HEK293 (cell line): Measurements from ENCODE around the gene PIP.

Source experiments
- CTCF ChIA-PET: fragments of 350-600 bp; formaldehyde crosslinking; extraction: SDS; loops from one replicate; lab custom pipeline; 2021; ENCODE audit warnings: antibody characterized with exemption; lab: Yijun Ruan, JAX
- POLR2A ChIA-PET: fragments of 300-600 bp; formaldehyde crosslinking; extraction: SDS; loops from one replicate; lab custom pipeline; 2020; ENCODE audit warnings: antibody characterized with exemption, inconsistent platforms; lab: Yijun Ruan, JAX
- H3K27ac ChIP-seq: fragments of 200-500 bp; sonication (Bioruptor generic); 2 replicates; pipeline ENCODE4 v1.5.1; 2014; ENCODE audit warnings: low read depth, low read length, control low read depth, inconsistent platforms; ENCODE audit errors: extremely low read depth
- H3K36me3 ChIP-seq, 2 experiments: fragments of 200-500 bp in 1 of 2; sonication (Bioruptor generic) in 1 of 2; 1 replicate in 1 of 2; 2 replicates in 1 of 2; pipeline ENCODE4 v1.5.1; 2014 to 2017; ENCODE audit warnings: inconsistent platforms in 2 of 2, low read length in 2 of 2; ENCODE audit not compliant: control insufficient read depth in 2 of 2, insufficient read depth in 1 of 2
- H3K4me1 ChIP-seq: fragments of 200-500 bp; sonication (Bioruptor generic); 2 replicates; pipeline ENCODE4 v1.5.1; 2014; ENCODE audit warnings: mild to moderate bottlenecking, low read length, inconsistent platforms; ENCODE audit not compliant: control insufficient read depth, insufficient read depth
- H3K4me3 ChIP-seq: 2 replicates; pipeline ENCODE4 v1.5.1; 2011; ENCODE audit warnings: low read depth, mild to moderate bottlenecking, control low read depth, low read length, moderate library complexity
- H3K9me3 ChIP-seq: fragments of 200-500 bp; sonication (Bioruptor generic); 2 replicates; pipeline ENCODE4 v1.5.1; 2014; ENCODE audit warnings: low read depth, low read length, inconsistent platforms; ENCODE audit not compliant: control insufficient read depth, insufficient read depth
- BCL11B ChIP-seq: fragments of 450-650 bp; formaldehyde crosslinking; IDR thresholded peaks from 2 replicates; pipeline ENCODE4 v1.5.1; 2016; ENCODE audit warnings: low read depth, missing biosample characterization, missing genetic modification characterization
- GLIS2 ChIP-seq: fragments of 450-650 bp; formaldehyde crosslinking; IDR thresholded peaks from 2 replicates; pipeline ENCODE4 v1.5.1; 2016; ENCODE audit warnings: missing biosample characterization, missing genetic modification characterization
- SP7 ChIP-seq: fragments of 450-650 bp; formaldehyde crosslinking; IDR thresholded peaks from 2 replicates; pipeline ENCODE4 v1.5.1; 2016; ENCODE audit warnings: missing biosample characterization, missing genetic modification characterization
- ZBTB8A ChIP-seq: fragments of 450-650 bp; formaldehyde crosslinking; IDR thresholded peaks from 2 replicates; pipeline ENCODE4 v1.5.1; 2016; ENCODE audit warnings: missing biosample characterization, missing genetic modification characterization
- ZNF121 ChIP-seq: fragments of 450-650 bp; formaldehyde crosslinking; IDR thresholded peaks from 2 replicates; pipeline ENCODE4 v1.5.1; 2016; ENCODE audit warnings: missing biosample characterization, missing genetic modification characterization
- ZNF169 ChIP-seq: fragments of 450-650 bp; formaldehyde crosslinking; IDR thresholded peaks from 2 replicates; pipeline ENCODE4 v1.5.1; 2016; ENCODE audit warnings: missing biosample characterization, missing genetic modification characterization
- ZNF2 ChIP-seq: fragments of 450-650 bp; formaldehyde crosslinking; IDR thresholded peaks from 2 replicates; pipeline ENCODE4 v1.5.1; 2016; ENCODE audit warnings: missing biosample characterization, missing genetic modification characterization
- ZNF311 ChIP-seq: fragments of 450-650 bp; formaldehyde crosslinking; IDR thresholded peaks from 2 replicates; pipeline ENCODE4 v1.5.1; 2017; ENCODE audit warnings: missing biosample characterization, missing genetic modification characterization, borderline replicate concordance
- ZNF350 ChIP-seq: fragments of 450-650 bp; formaldehyde crosslinking; IDR thresholded peaks from 2 replicates; pipeline ENCODE4 v1.5.0; 2017; ENCODE audit warnings: missing biosample characterization, mild to moderate bottlenecking, missing genetic modification characterization
- ZNF391 ChIP-seq: fragments of 450-650 bp; formaldehyde crosslinking; IDR thresholded peaks from 2 replicates; pipeline ENCODE4 v1.5.1; 2016; ENCODE audit warnings: low read depth, missing biosample characterization, missing genetic modification characterization, borderline replicate concordance
- ZNF398 ChIP-seq: fragments of 450-650 bp; formaldehyde crosslinking; IDR thresholded peaks from 2 replicates; pipeline ENCODE4 v1.5.1; 2017; ENCODE audit warnings: missing biosample characterization, missing genetic modification characterization
- ZNF416 ChIP-seq: fragments of 450-650 bp; formaldehyde crosslinking; IDR thresholded peaks from 2 replicates; pipeline ENCODE4 v1.5.1; 2016; ENCODE audit warnings: missing biosample characterization, missing genetic modification characterization
- ZNF473 ChIP-seq: fragments of 450-650 bp; formaldehyde crosslinking; IDR thresholded peaks from 2 replicates; pipeline ENCODE4 v1.5.1; 2017; ENCODE audit warnings: missing biosample characterization, missing genetic modification characterization
- ZNF521 ChIP-seq: fragments of 450-650 bp; formaldehyde crosslinking; IDR thresholded peaks from 2 replicates; pipeline ENCODE4 v1.5.1; 2017; ENCODE audit warnings: missing biosample characterization, mild to moderate bottlenecking, missing genetic modification characterization
- ZNF571 ChIP-seq: fragments of 450-650 bp; formaldehyde crosslinking; IDR thresholded peaks from 2 replicates; pipeline ENCODE4 v1.5.0; 2017; ENCODE audit warnings: missing biosample characterization, missing genetic modification characterization
- ZNF596 ChIP-seq: fragments of 450-650 bp; IDR thresholded peaks from 2 replicates; pipeline ENCODE4 v1.5.0; 2018; ENCODE audit warnings: missing biosample characterization, mild to moderate bottlenecking, missing genetic modification characterization, moderate library complexity
- ZNF664 ChIP-seq: fragments of 450-650 bp; formaldehyde crosslinking; IDR thresholded peaks from 2 replicates; pipeline ENCODE4 v1.5.1; 2016; ENCODE audit warnings: missing biosample characterization, missing genetic modification characterization
- ZNF670 ChIP-seq: fragments of 450-650 bp; formaldehyde crosslinking; IDR thresholded peaks from 2 replicates; pipeline ENCODE4 v1.5.1; 2016; ENCODE audit warnings: missing biosample characterization, missing genetic modification characterization, low read depth
- ZNF692 ChIP-seq: fragments of 450-650 bp; formaldehyde crosslinking; IDR thresholded peaks from 2 replicates; pipeline ENCODE4 v1.5.1; 2016; ENCODE audit warnings: missing biosample characterization, missing genetic modification characterization
- ZNF785 ChIP-seq: fragments of 450-650 bp; formaldehyde crosslinking; IDR thresholded peaks from 2 replicates; pipeline ENCODE4 v1.5.1; 2016; ENCODE audit warnings: missing biosample characterization, missing genetic modification characterization
- ZNF791 ChIP-seq: fragments of 450-650 bp; formaldehyde crosslinking; IDR thresholded peaks from 2 replicates; pipeline ENCODE4 v1.5.1; 2016; ENCODE audit warnings: missing biosample characterization, missing genetic modification characterization
- ZNF837 ChIP-seq: fragments of 450-650 bp; formaldehyde crosslinking; IDR thresholded peaks from 2 replicates; pipeline ENCODE4 v1.5.1; 2016; ENCODE audit warnings: missing biosample characterization, missing genetic modification characterization

The PIP gene

GRCh38 chr7:143117395-143117794, 14.5 kb upstream of the PIP start:
- POLR2A ChIA-PET = no interaction called here
- TF ChIP-seq ZNF692 (tag by site-specific recombination) (no peak), ZNF791 (tag by site-specific recombination) (no peak), ZNF416 (tag by site-specific recombination) (no peak), ZNF837 (tag by site-specific recombination) (no peak), BCL11B (tag by site-specific recombination) (no peak), ZNF350 (tag by site-specific recombination) (no peak), SP7 (tag by site-specific recombination) (no peak), ZNF664 (tag by site-specific recombination) (no peak), ZNF571 (tag by site-specific recombination) (no peak), ZNF2 (no peak), ZNF670 (tag by site-specific recombination) (no peak), ZNF398 (tag by site-specific recombination) (no peak), ZNF521 (tag by site-specific recombination) (no peak), GLIS2 (tag by site-specific recombination) (no peak), ZNF311 (tag by site-specific recombination) (no peak), ZBTB8A (tag by site-specific recombination) (no peak), ZNF169 (no peak), ZNF473 (tag by site-specific recombination) (no peak), ZNF121 (tag by site-specific recombination) (no peak)

GRCh38 chr7:143120691-143121405, 11.0 kb upstream of the PIP start:
- CTCF ChIA-PET = interaction anchor here (0.6 kb wide), 1 partner anchor 30 kb away, joined by 4 read pairs; no protein-coding TSS in a partner anchor
- TF ChIP-seq ZNF473 (tag by site-specific recombination) (no peak), ZNF391 (tag by site-specific recombination) (no peak), ZNF596 (tag by site-specific recombination) (no peak), ZNF785 (tag by site-specific recombination) (no peak)
- Histone ChIP-seq H3K9me3 (no peaks in the 10 kb centered on the region), H3K36me3 (no peaks in the 10 kb centered on the region), H3K27ac (no peak overlapping the region), H3K4me3 (no peak overlapping the region), H3K4me1 (no peaks in the 10 kb centered on the region; the same call in 1 of the 2 replicates)
- POLR2A ChIA-PET = no interaction called here

More at GRCh38 chr7:143117395-143117794, 14.5 kb upstream of the PIP start:
- Histone ChIP-seq H3K36me3 (no peaks in the 10 kb centered on the region), H3K4me3 (no peak overlapping the region), H3K4me1 (no peaks in the 10 kb centered on the region; the same call in 1 of the 2 replicates), H3K27ac (no peak overlapping the region), H3K9me3 (no peaks in the 10 kb centered on the region)
- CTCF ChIA-PET = interaction anchor here (0.5 to 0.6 kb wide), 2 partner anchors 110 to 171 kb away, joined by 3 to 4 read pairs; partner anchors contain the start of gene CASP2
